ENCODE measurements around the gene PPP1R37.

PPP1R37 gene

DNA sequence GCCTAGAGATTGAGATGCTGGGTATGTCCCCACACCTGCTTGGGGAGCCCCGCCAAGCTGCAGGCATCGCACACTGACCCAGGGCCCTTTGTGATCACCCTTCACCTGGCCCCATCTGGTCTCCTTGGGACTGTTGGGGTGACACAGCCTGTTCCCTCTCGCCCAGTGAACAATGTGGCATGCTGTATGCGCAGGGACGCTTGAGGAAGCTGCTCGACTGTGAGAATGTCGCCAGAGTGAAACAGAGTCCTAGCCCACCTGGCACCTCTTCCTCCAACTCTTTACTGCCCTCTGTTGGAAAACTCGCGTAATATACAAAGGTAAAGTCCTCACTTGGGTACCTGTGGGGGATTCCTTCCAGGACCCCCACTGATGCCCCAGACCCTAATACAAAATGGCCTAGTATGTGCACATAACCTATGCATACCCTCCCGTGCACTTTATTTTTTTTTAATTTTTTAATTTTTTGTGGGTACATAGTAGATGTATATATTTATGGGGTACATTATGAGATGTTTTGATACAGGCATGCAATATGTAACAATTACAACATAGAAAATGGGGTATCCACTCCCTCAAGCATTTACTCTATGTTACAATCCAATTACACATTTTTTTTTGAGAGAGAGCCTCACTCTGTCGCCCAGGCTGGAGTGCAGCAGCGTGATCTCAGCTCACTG, 94.6 kb downstream of the PPP1R37 start:
- no peak for TF ChIP-seq ZFX (IDR thresholded peaks at IDR 0.05)
- TF ChIP-seq, protein P1, sequence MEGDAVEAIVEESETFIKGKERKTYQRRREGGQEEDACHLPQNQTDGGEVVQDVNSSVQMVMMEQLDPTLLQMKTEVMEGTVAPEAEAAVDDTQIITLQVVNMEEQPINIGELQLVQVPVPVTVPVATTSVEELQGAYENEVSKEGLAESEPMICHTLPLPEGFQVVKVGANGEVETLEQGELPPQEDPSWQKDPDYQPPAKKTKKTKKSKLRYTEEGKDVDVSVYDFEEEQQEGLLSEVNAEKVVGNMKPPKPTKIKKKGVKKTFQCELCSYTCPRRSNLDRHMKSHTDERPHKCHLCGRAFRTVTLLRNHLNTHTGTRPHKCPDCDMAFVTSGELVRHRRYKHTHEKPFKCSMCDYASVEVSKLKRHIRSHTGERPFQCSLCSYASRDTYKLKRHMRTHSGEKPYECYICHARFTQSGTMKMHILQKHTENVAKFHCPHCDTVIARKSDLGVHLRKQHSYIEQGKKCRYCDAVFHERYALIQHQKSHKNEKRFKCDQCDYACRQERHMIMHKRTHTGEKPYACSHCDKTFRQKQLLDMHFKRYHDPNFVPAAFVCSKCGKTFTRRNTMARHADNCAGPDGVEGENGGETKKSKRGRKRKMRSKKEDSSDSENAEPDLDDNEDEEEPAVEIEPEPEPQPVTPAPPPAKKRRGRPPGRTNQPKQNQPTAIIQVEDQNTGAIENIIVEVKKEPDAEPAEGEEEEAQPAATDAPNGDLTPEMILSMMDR (conservative IDR thresholded peaks at IDR 0.05): peak; percentile 65
- H3K27ac ChIP-seq: no peak overlapping the region

DNA sequence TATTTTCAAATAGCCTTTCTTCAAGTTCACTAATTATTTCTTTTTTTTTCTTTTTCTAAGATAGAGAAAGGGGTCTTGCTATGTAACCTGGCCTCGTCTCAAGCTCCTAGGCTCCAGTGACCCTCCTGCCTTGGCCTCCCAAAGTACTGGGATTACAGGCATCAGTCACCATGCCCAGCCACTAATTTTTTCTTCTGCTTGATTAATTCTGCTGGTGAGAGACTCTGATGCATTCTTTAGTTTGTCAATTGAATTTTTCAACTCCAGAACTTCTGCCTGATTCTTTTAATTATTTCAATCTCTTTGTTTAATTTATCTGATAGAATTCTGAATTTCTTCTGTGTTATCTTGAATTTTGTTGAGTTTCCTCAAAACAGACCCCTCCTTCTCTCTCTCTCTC, 97.0 kb downstream of the PPP1R37 start:
- H3K27ac ChIP-seq: no peak overlapping the region
- TF ChIP-seq ZFX (IDR thresholded peaks at IDR 0.05): no peak
- TF ChIP-seq, protein P1 (conservative IDR thresholded peaks at IDR 0.05): no peak

DNA sequence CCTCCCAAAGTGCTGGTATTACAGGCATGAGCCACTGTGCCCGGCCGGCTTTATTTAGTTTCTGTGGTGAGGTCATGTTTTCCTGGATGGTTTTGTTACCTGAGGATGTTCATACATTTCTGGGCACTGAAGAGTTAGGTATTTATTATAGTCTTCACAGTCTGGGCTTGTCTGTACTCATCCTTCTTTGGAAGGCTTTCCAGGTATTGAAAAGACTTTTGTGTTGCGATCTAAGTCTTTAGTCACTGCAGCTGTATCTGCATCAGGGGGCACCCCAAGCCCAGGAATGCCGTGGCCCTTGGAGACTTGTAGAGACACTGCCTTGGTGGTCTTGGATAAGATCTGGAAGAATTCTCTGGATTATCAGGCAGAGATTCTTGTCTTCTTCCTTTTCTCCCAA, 98.4 kb downstream of the PPP1R37 start:
- no peak overlapping the region for H3K27ac ChIP-seq
- no peak for TF ChIP-seq ZFX (IDR thresholded peaks at IDR 0.05)
- TF ChIP-seq, protein P1 (conservative IDR thresholded peaks at IDR 0.05): no peak

DNA sequence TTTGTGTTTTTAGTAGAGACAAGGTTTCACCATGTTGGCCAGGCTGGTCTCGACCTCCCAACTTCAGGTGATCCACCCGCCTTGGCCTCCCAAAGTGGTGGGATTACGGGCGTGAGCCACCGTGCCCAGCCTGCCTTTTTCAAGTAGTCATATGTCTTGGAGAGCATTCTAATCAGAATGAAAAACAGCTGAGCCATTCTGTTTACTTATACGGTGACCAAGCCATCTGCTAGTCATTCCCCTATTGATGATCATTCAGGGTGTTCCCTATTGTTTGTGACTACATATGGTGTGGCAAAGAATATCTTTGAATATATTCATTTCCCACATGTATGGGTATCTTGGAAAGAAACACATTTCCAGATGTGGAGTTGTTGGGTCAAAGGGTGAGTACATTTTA, 102.8 kb downstream of the PPP1R37 start:
- TF ChIP-seq, protein P1 (conservative IDR thresholded peaks at IDR 0.05): no peak
- H3K27ac ChIP-seq: no peak overlapping the region

Data from C4-2B (cell line).